ENCODE data around the gene ETV3. TPM values are rescaled to one million over a fixed set of nuclear protein-coding genes. Genes with fewer than 3 reads are reported as not detected.

ETV3 gene
- polyA plus RNA-seq, 3 donors, result 25.1 to 28.2 (median 25.4) TPM

DNA sequence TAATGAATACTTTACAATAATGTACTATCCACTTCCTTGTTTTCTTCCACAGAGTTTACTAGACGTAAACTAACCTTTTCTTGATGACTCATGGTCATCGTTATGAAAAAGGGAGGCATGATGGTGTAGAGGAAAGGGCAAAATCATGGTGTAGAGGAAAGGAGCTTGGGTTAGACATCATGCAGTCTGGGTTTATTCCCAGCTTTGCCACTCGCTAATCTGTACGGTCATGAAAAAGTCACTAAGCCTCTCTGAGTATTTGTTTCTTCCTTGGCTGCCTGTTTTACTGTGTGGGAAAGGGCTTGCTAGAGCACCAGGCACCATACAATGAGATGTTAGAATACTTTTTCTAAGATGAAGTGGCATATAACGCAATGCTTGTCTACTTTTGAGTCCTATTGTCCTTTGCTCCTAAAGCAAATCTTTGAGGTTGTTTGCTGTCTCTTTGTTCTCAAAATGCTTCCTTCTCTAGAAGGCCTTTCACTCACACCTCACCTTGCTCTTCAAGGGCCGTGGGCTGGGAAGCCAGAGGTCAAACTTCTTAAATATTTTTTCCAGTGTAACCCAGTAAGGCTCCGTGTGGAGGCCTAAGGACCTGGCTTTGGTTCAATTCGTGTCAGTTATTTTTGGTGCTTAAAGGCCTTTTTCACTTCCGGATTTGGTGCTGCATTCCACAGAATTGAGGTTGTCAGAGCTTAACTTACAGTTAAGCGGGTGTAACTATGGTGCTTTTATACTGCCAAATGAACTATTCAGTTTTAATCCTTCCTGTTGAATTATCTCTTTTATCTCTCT, 9.9 kb upstream of the ETV3 start:
- peak in 1 of 11 donors; percentile 42 for DNase-seq (ENCODE audit: extremely low read depth in 1 of 11, low read depth in 9 of 11, low spot score in 4 of 11)

DNA sequence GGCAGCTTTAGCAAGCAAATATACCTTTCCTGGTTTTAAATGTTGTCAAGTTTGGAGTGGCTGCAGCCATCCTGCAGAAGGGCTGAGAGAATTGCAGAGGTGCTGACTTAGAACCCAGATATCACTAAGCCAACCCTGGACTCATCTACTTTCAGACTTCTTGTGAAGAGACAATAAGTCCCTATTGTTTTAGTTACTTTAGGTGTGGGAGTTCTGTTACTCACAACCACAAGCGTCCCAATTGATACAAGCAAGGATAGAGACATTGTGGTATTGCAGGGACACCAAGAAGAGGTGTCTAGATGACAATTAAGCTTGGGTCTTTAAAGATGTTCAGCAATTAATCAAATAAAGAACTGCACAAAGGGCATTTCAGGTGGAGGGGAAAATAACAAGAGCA, 8.8 kb upstream of the ETV3 start:
- no peak for DNase-seq (ENCODE audit: extremely low read depth in 1 of 11, low read depth in 9 of 11, low spot score in 4 of 11)

DNA sequence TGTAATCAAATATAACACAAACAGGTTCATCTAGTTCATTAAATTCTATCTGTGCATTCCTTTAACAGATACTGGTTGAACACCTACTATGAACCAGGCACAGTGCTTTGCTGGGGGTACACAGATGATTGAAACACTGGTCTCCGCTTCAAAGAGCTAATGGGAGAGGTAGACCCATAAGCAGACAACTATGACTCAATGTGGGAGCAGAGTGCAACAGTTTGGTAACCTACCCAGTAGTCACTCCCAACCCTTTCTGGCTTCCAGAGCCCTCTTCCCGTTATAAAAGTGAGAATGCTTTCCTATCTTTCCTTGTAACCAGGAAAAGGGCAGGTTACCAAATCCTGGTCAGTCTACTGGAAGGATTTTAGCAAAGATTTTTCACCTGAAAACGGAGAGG, 8.0 kb upstream of the ETV3 start:
- no peak for DNase-seq (ENCODE audit: extremely low read depth in 1 of 11, low read depth in 9 of 11, low spot score in 4 of 11)

DNA sequence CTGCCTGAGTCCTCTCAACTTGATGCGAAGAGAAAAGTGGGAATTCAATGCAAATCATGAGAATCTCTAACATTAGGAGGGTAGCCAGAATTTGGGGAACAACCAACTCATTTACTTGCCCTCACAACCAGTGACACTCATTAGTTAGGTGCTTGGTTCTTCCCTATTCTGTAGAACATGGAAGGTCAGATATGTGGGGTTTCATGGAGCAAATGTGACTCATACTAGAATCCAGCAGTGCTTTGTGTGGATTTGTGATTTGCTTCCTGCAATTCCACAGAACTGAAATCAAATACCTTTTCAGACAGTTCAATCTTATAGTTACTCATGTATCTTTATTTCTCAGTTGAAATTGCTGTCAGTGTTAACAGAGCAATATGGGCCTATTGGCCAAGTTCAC, 6.9 kb upstream of the ETV3 start:
- no peak for DNase-seq (ENCODE audit: extremely low read depth in 1 of 11, low read depth in 9 of 11, low spot score in 4 of 11)

DNA sequence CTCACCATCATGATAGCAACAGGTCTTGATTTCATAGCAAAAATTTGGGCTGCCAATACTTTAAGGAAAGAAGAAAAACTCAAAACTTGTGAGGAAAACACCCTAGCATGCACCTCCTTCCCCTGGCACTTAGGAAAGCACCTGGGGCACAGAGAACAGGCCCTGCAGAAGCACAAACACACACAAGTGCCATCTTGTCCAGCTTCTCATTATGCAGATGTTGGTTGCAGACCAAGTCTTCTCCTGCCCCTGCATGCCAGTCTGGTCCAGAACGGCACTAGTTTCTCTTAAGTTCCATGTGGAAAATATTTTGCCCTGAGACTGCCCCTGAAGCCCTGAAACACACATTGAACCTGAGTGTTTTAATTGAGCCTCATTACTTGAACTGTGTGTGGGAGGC, 6.3 kb upstream of the ETV3 start:
- no peak for DNase-seq (ENCODE audit: extremely low read depth in 1 of 11, low read depth in 9 of 11, low spot score in 4 of 11)

DNA sequence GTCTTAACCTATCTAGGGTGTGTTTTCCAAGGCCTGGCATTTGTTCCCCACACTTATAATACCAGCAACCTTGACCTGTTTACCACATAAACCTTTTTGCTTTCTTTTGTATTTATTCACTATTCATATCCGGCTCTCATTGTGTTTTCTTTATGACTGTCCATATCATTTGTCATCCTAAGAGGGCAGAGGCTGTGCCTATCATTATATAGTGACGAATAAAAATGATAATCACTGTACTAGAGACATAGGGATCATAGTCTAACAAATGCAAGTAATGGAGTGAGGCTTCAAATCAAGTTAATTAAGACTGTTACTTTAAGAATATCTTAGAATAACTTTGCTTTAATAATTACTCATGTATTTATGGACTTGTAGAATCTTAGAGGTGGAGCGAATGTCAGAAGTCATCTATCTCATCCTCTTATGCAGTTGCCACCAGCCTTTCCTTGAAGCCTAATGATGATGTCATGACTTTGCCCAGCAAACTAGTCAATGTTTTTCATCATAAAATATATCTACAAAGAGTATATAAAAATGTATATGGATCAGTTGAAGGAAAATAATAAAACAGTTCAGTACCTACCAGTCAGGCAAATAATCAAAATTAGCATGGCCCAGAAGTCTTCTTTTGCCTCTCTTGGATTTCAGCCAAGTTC, 4.7 kb upstream of the ETV3 start:
- DNase-seq (ENCODE audit: extremely low read depth in 1 of 11, low read depth in 9 of 11, low spot score in 4 of 11), result no peak

DNA sequence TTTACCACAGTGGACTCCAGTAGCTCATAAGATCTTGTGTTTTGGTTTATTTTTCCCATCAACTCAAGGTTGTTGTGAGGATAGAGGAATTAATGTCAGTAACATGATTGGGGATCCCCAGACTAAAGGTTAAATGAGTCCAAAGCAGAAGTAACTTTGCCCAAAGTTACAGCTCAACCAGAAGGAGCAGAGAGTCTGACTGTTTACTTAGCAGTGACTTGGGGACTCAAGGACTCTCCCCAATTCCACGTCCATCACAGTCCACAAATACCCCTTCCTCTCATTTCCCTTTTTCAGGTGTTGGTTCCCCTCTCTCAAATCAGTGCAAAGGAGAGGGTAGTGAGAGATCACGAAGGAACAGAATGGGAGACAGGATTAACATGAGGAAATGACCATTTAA, 4.0 kb upstream of the ETV3 start:
- DNase-seq (ENCODE audit: extremely low read depth in 1 of 11, low read depth in 9 of 11, low spot score in 4 of 11), result no peak

DNA sequence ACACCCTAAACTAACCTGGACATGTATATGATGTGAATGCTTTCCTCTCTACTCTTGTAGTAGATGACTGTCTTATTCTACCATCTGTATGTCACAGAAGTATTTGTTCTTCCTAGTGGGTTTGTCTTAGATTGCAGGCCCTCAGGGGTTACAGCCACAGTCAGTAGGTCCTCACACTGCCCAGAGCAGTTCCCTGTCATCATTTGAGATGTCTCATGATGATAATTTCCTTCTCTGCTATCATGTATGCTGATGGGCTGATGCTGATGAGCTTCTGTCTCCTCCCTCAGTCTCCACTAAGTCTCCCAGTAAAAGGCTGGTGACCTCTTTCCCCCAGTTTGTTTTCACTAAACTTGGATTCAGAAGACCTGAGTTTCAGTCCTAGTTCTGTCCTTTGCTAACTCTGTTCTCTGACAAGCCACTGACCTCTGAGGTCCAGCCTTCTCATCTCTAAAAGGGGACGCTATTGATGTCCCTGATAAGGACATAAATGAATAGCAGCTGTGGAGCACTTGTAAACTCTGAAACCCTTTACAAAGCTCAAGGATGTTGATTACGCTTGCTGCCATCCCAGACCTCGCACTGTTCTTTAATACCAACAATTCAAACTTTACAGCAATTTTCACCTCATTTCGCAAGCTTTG, 3.1 kb upstream of the ETV3 start:
- no peak for DNase-seq (ENCODE audit: extremely low read depth in 1 of 11, low read depth in 9 of 11, low spot score in 4 of 11)

DNA sequence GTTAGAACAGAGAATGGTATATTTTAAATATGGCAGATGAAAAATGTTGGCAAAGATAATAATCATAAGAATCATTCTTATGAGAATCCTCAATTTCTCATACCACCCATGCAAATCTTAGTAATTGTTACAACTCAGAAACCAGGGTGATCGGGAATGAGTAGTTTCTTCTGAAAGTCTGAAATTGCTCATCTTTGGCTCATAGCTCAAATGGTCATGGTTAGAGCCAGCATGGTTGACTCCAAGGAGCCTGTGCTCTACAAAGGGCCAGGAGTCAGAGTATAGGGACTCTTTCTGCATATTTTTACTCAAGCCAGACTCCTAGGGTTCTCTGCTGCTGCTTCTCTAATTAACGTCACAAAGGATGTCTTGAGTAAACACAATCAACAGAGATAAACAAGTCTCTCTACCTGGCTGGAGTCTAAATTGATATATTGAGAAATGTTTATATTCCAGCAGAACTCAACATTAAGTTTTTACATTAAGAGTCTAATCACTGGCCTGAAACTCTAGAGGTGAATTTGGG, 1.9 kb upstream of the ETV3 start:
- no peak for DNase-seq (ENCODE audit: extremely low read depth in 1 of 11, low read depth in 9 of 11, low spot score in 4 of 11)

DNA sequence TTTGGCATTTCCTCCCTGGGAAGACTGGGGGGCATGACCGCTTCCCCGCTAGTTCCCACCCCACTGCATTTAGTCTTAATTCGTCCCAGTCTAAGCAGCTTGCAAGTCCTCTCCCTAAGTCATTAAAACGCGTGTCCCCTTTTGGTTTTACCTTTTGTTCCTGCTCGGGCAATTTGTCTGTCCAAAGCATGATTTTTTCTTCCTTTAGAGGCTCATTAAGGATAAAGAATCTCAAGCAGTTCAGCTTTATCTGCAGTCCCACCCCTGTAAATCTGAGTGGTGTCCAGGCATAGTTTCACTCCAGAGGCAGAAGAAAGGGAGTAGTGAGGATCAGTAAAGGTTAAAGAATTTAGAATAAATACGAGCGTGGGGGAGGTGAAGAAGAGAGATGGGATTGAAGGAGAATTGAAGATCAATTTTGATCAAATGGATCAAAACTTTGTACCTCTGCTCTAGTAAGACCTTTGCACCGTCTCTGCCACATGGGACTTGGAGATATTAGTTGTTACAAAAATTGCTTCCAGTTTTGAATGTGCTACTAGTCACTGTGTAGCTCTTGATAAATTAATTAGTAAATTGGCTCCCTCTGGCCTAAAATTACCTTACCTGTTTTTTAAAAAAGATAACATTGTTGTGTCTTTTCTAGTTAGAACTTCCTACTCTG, 989 bp upstream of the ETV3 start:
- DNase-seq (ENCODE audit: extremely low read depth in 1 of 11, low read depth in 9 of 11, low spot score in 4 of 11), result no peak

DNA sequence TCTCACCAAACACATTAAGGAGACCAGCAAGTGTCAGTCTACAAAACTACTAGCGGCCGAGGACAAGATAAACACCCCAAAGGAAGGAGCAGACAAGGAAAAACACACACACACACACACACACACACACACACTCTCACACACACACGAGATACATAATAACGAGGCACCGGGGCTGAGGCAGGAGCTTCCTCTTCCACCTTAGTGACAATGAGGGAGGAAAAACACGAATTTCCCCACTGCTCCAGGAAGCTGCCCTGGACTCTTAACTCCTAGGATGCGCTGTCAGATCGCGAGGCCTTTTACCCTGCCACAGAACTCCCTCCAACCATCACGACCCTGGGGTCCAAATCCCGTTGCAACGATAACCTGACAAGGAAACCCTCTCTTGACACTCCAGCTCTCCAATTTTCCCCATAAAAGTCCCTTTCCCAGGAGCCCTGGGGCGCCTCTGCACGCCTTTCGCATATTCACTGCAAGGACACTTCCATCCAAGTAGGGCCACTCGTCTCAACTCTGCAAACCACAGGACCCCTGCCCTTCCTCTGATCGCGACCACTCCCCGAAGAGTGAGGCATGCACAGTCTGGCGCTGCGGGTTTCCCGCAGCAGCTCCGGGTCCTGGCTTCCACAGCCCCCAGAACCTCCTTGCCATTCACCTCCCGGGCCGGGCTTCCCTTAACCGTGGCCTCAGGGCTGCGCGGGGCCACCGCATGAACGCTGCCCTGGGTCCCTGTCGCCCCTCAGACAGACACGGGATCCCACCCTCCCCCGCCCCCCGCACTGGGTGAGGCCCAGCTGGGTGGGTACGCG, 581 bp downstream of the ETV3 start:
- no peak for DNase-seq (ENCODE audit: extremely low read depth in 1 of 11, low read depth in 9 of 11, low spot score in 4 of 11)

DNA sequence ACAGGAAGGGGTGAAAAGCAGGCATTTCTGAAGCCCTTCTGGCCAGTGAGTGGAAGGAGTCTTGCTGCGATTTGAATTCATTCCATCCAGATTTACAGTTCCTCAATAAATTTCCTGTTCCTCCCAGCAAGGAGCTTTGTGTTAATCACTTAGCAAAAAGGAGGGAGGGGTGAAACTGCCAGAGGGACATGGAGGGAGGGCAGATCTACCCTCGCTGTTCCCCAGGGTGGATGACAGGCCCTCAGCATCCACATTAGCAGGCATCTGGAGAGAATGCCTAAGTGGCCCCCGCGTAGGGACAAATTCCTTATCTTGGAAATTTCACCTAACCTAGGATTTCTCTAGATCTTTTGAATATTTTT, 1.2 kb downstream of the ETV3 start:
- peak in 1 of 11 donors; percentile 8 for DNase-seq (ENCODE audit: extremely low read depth in 1 of 11, low read depth in 9 of 11, low spot score in 4 of 11)

DNA sequence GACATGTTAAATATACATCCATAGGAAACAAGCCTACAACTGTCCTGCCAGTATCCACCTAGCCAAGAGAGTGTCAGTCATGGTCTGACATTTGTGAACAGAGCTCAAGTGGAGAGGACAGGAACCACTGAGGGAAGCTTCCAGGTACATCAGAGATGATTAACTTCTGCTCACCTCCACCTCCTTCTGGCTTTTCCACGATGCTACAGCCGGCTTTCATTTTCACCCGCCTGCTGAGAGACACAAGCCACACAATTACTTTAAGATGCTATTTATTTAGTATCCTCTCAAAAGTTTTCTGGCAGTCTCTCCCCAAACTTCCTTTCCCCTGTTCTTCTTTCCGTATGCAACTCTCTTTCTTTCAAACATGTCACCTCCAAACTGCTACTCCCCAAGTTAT, 2.1 kb downstream of the ETV3 start:
- no peak for DNase-seq (ENCODE audit: extremely low read depth in 1 of 11, low read depth in 9 of 11, low spot score in 4 of 11)

DNA sequence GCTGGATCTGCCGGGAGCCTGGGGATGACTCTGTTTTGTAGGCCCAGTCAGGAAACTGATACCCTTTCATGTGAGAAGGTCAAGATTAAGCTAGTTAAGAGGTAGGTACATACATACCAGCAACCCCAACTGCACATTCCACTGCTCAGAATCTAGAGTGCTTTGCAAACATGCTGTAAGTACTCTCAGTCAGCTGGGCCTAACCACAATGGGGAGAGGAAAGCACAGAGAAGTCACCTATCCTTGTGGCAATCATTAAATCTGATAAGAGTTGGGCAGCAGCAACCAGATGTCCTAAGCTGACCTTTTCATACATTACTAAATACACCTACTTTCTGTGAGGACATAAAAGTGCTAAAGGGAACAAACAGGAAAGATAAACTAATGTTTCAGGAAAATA, 2.5 kb downstream of the ETV3 start:
- DNase-seq (ENCODE audit: extremely low read depth in 1 of 11, low read depth in 9 of 11, low spot score in 4 of 11), result no peak

DNA sequence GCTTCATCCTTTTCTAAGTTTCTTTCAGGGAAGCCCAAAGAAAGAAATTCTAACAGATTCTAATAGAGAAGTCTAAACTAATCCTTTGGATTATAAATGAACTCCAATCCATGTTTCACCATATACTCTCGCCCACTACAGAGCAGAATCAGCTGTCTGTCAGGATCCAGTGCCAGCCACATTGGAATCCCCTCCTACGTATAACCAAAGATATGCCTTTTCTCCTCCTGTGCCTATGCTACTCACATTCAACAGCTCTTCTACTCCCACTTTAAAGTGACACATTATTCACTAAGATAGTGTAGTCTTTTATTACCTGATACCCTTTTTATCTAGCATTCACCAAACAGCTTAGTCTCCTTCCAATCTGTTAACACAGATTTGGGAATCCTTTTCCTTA, 3.1 kb downstream of the ETV3 start:
- no peak for DNase-seq (ENCODE audit: extremely low read depth in 1 of 11, low read depth in 9 of 11, low spot score in 4 of 11)

DNA sequence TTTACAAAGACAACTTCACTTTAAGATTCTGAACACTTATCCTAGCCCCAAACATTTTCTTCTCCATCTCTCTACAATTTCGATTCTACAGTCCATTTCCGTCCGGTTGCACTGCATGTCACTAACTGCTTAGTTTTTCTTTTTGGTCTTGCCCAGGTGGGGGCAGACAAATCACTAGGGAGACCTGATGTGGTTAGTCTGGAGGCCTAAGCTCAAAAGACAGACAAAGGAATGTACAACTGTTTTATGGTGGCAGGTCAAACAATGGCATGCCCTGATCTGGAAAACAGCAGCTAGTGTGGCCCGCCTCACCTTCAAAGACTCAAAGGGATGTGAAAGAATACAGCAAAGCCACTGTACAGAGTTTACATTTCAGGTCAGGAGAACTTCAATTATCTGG, 3.8 kb downstream of the ETV3 start:
- DNase-seq (ENCODE audit: extremely low read depth in 1 of 11, low read depth in 9 of 11, low spot score in 4 of 11), result no peak

DNA sequence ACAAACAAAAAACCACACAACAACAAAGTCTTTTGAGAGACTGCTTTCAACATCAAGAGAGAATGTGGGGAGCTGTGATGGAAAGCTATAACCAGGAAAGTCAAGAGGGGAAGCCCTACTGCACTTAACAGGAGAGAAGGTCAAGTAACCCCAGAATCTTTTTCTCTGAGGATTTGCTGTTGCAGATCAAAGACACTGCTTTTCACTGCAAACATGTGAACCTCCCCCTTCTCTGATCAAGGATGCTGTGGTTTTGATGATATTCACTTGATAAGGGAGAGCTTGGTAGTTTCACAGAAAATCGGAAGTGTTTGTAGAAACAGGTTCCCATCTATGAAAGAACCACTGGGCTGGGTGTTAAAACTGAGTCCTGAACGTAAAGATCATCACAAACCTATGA, 4.8 kb downstream of the ETV3 start:
- no peak for DNase-seq (ENCODE audit: extremely low read depth in 1 of 11, low read depth in 9 of 11, low spot score in 4 of 11)

DNA sequence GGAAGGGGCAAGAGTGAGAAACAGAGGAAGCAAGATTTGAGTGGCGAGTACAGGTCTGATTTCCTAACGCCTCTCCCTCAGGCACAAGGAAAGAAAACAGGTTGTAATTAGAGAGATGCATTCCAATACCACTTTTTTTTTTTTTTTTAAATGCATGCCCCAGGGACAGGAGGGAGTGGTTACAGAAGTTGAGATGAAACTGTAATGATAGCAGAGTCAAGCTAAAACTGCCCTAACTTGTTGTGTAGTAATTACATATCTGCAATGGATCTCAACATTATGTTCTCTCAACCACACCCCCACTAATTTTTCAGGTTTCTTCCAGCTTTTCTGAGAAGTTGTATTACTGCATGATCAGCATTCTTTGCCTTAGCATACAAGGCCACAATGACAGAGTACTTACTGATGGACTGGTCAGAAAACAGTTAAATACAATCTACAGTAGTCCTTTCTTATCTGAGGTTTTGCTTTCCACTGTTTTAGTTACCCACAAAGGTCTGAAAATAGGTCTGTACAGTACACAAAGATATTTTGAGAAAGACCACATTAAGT, 5.5 kb downstream of the ETV3 start:
- no peak for DNase-seq (ENCODE audit: extremely low read depth in 1 of 11, low read depth in 9 of 11, low spot score in 4 of 11)

DNA sequence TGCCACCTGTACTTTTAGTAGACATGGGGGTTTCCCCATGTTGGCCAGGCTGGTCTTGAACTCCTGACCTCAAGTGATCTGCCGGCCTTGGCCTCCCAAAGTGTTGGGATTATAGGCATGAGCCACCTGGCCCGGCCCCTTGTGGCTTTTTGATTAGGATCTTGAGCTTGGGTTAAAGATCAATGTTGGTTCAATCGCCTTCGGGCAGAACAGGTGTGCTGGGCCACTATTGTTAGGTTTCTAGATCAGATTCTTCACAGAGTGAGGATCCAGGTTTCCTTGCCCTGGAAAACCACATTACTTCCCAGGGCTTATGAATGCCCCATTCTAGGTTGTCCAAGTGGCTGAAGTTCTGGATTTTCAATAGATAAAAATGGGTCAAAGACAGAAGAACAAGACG, 6.1 kb downstream of the ETV3 start:
- no peak for DNase-seq (ENCODE audit: extremely low read depth in 1 of 11, low read depth in 9 of 11, low spot score in 4 of 11)
